BLaER1 treated with 17β-estradiol and CSF1 and Interleukin-3, amounts not matched to agents 10 nM and 100 nM (cell line): Measurements from ENCODE around the gene TET1.
"Not testable (repeated sequence)": the region's sequence is repeated elsewhere in the genome, so short reads cannot be mapped to it uniquely, and the experiment has no call there.

Experiments
- H3K27ac ChIP-seq, 11 experiments: shearing (Covaris generic); formaldehyde crosslinking; 2 replicates each; pipeline ENCODE4 v1.8.1; 2022
- H3K27me3 ChIP-seq, 11 experiments: shearing (Covaris generic); formaldehyde crosslinking; 2 replicates each; pipeline ENCODE4 v1.8.1; 2022
- H3K36me3 ChIP-seq, 11 experiments: shearing (Covaris generic); formaldehyde crosslinking; 2 replicates each; pipeline ENCODE4 v1.8.1; 2022
- H3K4me1 ChIP-seq, 10 experiments: shearing (Covaris generic); formaldehyde crosslinking; 2 replicates each; pipeline ENCODE4 v1.8.1; 2022
- H3K4me2 ChIP-seq, 11 experiments: shearing (Covaris generic); formaldehyde crosslinking; 2 replicates each; pipeline ENCODE4 v1.8.1; 2022
- H3K4me3 ChIP-seq, 10 experiments: shearing (Covaris generic); formaldehyde crosslinking; 2 replicates each; pipeline ENCODE4 v1.8.1; 2022
- H3K9ac ChIP-seq, 11 experiments: shearing (Covaris generic); formaldehyde crosslinking; 2 replicates each; pipeline ENCODE4 v1.8.1; 2022
- H3K9me3 ChIP-seq, 11 experiments: shearing (Covaris generic); formaldehyde crosslinking; replicated peaks in 1 of 11; 2 replicates each; pipeline ENCODE4 v1.8.1; 2022
- H4K20me1 ChIP-seq, 11 experiments: shearing (Covaris generic); formaldehyde crosslinking; 2 replicates each; pipeline ENCODE4 v1.8.1; 2022
- Cebpa-rat ChIP-seq, 11 experiments: shearing (Covaris generic); IDR thresholded peaks; 2 replicates each; pipeline ENCODE4 v1.8.1; 2022

The TET1 gene

GRCh38 chr10:68560186-68560942 is at the start of gene TET1:
Gene TET1, plus strand, starts transcription at chr10:68560337. Its CDS starts 12,002 bp downstream, at chr10:68572339.
- Histone ChIP-seq H3K4me2 (peak within 1 kb of the TSS in 9 of 11 experiments; percentile 10 to 40 (median 26); a peak in 6 of 22 replicates), H3K4me1 (peaks cover 0 to 13% (median 5%) of the 10 kb centered on the region in 10 experiments; a peak in 10 of 20 replicates), H3K36me3 (no peaks in the 10 kb centered on the region), H3K9me3 (peaks cover 0 to 10% (median 0%) of the 10 kb centered on the region in 11 experiments; a peak in 5 of 22 replicates), H4K20me1 (peaks cover 0 to 37% (median 17%) of the 10 kb centered on the region in 11 experiments; a peak in 13 of 22 replicates), H3K9ac (no peak within 1 kb of the TSS), H3K27me3 (peaks cover 75 to 97% (median 83%) of the 10 kb centered on the region in 11 experiments), H3K4me3 (0 out of 20 replicates have a peak within 1 kb of the TSS, but pooled peaks of 1 of the 10 experiments have one; percentile 6), H3K27ac (no peak within 1 kb of the TSS)
- no peak for TF ChIP-seq Cebpa-rat (IDR thresholded peaks at IDR 0.05)

DNA sequence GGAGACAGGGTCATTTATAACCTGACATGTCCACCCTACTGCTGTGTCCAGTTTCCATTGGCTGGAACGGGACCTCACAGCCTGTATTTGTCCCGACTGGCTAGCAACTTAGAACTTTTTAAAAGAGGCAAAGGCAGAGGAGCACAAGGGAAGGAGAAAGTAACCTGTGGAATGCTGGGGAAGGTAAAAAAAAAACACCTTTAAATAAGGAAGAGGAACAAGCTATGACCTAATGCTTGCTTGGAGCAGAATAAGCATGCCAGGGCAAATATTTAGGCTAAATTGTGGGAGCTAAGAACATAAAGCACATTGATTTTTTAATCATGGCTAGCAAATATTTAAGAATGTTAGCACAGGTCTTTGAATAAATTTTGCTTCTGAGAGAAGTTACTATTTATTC is 43.9 kb upstream of the TET1 start:
- H4K20me1 ChIP-seq, H3K27me3 ChIP-seq, H3K27ac ChIP-seq, H3K9ac ChIP-seq, H3K4me3 ChIP-seq, H3K9me3 ChIP-seq, H3K4me1 ChIP-seq, H3K4me2 ChIP-seq: not testable (repeated sequence)
- peaks cover 22 to 79% (median 45%) of the 10 kb centered on the region in 11 experiments; a peak in 20 of 22 replicates for H3K36me3 ChIP-seq

DNA sequence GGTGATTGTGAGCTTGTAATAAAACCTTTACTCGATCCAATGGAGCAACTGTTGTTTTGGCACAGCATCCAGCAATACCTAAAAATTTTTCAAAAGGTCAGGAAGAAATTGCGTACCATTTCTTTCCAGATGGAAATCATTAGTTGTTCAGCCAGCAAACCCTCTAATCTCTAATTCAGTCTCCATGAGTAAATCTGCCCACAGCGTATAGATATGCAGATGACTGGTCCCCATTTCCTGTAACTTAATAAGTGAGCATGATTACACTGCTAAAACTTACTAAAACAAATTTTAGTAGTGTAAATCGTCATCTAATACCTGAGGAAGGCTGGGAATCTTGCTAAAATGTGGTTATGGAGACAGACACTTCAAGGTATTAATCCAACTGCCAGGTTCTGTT is 43.4 kb upstream of the TET1 start:
- no peaks in the 10 kb centered on the region for H3K9me3 ChIP-seq
- H4K20me1 ChIP-seq = peaks cover 0 to 9% (median 0%) of the 10 kb centered on the region in 11 experiments; a peak in 1 of 22 replicates
- no peak overlapping the region for H3K9ac ChIP-seq
- no peak for TF ChIP-seq Cebpa-rat (IDR thresholded peaks at IDR 0.05)
- peaks cover 22 to 75% (median 46%) of the 10 kb centered on the region in 11 experiments; a peak in 20 of 22 replicates for H3K36me3 ChIP-seq
- H3K4me1 ChIP-seq = no peaks in the 10 kb centered on the region
- no peak overlapping the region for H3K4me3 ChIP-seq
- H3K27me3 ChIP-seq = no peaks in the 10 kb centered on the region
- no peak overlapping the region for H3K27ac ChIP-seq
- no peak overlapping the region for H3K4me2 ChIP-seq

GRCh38 chr10:68517188-68517587 is 42.9 kb upstream of the TET1 start:
- Histone ChIP-seq H3K9ac (no peak overlapping the region), H3K4me2 (no peak overlapping the region), H3K4me1 (no peaks in the 10 kb centered on the region), H4K20me1 (peaks cover 0 to 9% (median 0%) of the 10 kb centered on the region in 11 experiments; a peak in 1 of 22 replicates), H3K27me3 (no peaks in the 10 kb centered on the region), H3K9me3 (no peaks in the 10 kb centered on the region), H3K36me3 (peaks cover 22 to 71% (median 51%) of the 10 kb centered on the region in 11 experiments; a peak in 20 of 22 replicates), H3K4me3 (no peak overlapping the region), H3K27ac (no peak overlapping the region)
- TF ChIP-seq Cebpa-rat (IDR thresholded peaks at IDR 0.05) = no peak

- H3K4me1 ChIP-seq, H3K4me3 ChIP-seq, H3K27ac ChIP-seq, H3K27me3 ChIP-seq, H3K9me3 ChIP-seq, H3K9ac ChIP-seq, H3K4me2 ChIP-seq: not testable (repeated sequence)
- H3K36me3 ChIP-seq = peaks cover 22 to 66% (median 40%) of the 10 kb centered on the region in 11 experiments; a peak in 19 of 22 replicates
- peaks cover 0 to 12% (median 0%) of the 10 kb centered on the region in 11 experiments; a peak in 1 of 22 replicates for H4K20me1 ChIP-seq
Observed at GRCh38 chr10:68518609-68519008, 41.5 kb upstream of the TET1 start.

DNA sequence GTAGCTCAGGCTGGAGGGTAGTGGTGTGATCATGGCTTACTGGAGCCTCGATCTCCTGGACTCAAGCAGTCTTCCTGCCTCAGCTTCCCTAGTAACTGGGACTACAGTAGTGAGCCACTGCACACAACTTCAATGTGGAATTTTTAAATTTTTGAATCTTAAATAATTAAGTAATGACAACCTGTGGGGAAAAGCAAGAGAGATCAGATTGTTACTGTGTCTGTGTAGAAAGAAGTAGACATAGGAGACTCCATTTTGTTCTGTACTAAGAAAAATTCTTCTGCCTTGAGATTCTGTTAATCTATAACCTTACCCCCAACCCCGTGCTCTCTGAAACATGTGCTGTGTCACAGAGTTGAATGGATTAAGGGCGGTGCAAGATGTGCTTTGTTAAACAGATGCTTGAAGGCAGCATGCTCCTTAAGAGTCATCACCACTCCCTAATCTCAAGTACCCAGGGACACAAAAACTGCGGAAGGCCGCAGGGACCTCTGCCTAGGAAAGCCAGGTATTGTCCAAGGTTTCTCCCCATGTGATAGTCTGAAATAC is 34.6 kb upstream of the TET1 start:
- not testable (repeated sequence) for H4K20me1 ChIP-seq, H3K9me3 ChIP-seq, H3K4me3 ChIP-seq, H3K9ac ChIP-seq, H3K27ac ChIP-seq, H3K27me3 ChIP-seq
- Histone ChIP-seq H3K4me1 (peaks cover 5 to 16% (median 9%) of the 10 kb centered on the region in 10 experiments; a peak in 14 of 20 replicates), H3K36me3 (peaks cover 0 to 42% (median 14%) of the 10 kb centered on the region in 11 experiments; a peak in 15 of 22 replicates), H3K4me2 (peak overlapping the region in 1 of 11 experiments; percentile 88; a peak in 1 of 22 replicates)

- peak overlapping the region; percentile 86 to 95 (median 90) for H3K9ac ChIP-seq
- no peaks in the 10 kb centered on the region for H3K9me3 ChIP-seq
- peak overlapping the region; percentile 80 to 97 (median 92) for H3K4me2 ChIP-seq
- H4K20me1 ChIP-seq = peaks cover 0 to 5% (median 0%) of the 10 kb centered on the region in 11 experiments; a peak in 2 of 22 replicates
- H3K27me3 ChIP-seq = no peaks in the 10 kb centered on the region
- peak overlapping the region; percentile 75 to 87 (median 84) for H3K27ac ChIP-seq
- H3K36me3 ChIP-seq = peaks cover 0 to 34% (median 14%) of the 10 kb centered on the region in 11 experiments; a peak in 15 of 22 replicates
- no peak for TF ChIP-seq Cebpa-rat (IDR thresholded peaks at IDR 0.05)
- H3K4me3 ChIP-seq = peak overlapping the region; percentile 79 to 99 (median 94)
- H3K4me1 ChIP-seq = peaks cover 5 to 16% (median 9%) of the 10 kb centered on the region in 10 experiments; a peak in 14 of 20 replicates
Observed at GRCh38 chr10:68526634-68527307, 33.4 kb upstream of the TET1 start.

GRCh38 chr10:68536973-68537372 is 23.2 kb upstream of the TET1 start:
- Histone ChIP-seq H3K4me3 (no peak overlapping the region), H3K9me3 (no peaks in the 10 kb centered on the region), H3K27me3 (no peaks in the 10 kb centered on the region), H4K20me1 (no peaks in the 10 kb centered on the region), H3K27ac (no peak overlapping the region), H3K4me2 (no peak overlapping the region), H3K9ac (no peak overlapping the region), H3K4me1 (no peaks in the 10 kb centered on the region), H3K36me3 (no peaks in the 10 kb centered on the region)
- no peak for TF ChIP-seq Cebpa-rat (IDR thresholded peaks at IDR 0.05)

GRCh38 chr10:68537796-68538195 is 22.3 kb upstream of the TET1 start:
- Histone ChIP-seq H3K27ac (no peak overlapping the region), H3K4me3 (no peak overlapping the region), H3K4me1 (no peaks in the 10 kb centered on the region), H3K36me3 (no peaks in the 10 kb centered on the region), H3K9me3 (no peaks in the 10 kb centered on the region), H3K4me2 (no peak overlapping the region), H3K27me3 (no peaks in the 10 kb centered on the region), H3K9ac (no peak overlapping the region), H4K20me1 (no peaks in the 10 kb centered on the region)
- no peak for TF ChIP-seq Cebpa-rat (IDR thresholded peaks at IDR 0.05)
